Measurements from ENCODE around the gene ANKRD62. TPM values are rescaled to one million over a fixed set of nuclear protein-coding genes. Genes with fewer than 3 reads are reported as not detected.

ANKRD62 gene
- total RNA-seq, 1 donor from 2014 or later = not detected

DNA sequence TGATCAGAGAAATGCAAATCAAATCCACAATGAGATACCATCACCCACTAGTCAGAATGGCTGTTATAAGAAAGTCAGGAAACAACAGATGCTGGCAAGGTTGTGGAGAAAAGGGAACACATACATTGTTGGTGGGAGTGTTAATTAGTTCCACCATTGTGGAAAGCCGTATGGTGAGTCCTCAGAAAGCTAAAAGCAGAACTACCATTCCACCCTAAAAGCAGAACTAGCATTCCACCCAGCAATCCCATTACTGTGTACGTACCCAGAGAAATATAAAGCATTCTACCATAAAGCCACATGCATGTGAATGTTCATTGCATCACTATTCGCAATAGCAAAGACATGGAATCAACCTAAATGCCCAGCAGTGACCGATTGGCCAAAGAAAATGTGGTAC lies 60.7 kb downstream of the ANKRD62 start:
- peaks cover 4% of the 10 kb centered on the region for H3K36me3 Mint-ChIP-seq (ENCODE audit: unreplicated experiment)
- peaks cover 19% of the 10 kb centered on the region for H3K27me3 Mint-ChIP-seq (ENCODE audit: unreplicated experiment)
- TF ChIP-seq, protein P1, sequence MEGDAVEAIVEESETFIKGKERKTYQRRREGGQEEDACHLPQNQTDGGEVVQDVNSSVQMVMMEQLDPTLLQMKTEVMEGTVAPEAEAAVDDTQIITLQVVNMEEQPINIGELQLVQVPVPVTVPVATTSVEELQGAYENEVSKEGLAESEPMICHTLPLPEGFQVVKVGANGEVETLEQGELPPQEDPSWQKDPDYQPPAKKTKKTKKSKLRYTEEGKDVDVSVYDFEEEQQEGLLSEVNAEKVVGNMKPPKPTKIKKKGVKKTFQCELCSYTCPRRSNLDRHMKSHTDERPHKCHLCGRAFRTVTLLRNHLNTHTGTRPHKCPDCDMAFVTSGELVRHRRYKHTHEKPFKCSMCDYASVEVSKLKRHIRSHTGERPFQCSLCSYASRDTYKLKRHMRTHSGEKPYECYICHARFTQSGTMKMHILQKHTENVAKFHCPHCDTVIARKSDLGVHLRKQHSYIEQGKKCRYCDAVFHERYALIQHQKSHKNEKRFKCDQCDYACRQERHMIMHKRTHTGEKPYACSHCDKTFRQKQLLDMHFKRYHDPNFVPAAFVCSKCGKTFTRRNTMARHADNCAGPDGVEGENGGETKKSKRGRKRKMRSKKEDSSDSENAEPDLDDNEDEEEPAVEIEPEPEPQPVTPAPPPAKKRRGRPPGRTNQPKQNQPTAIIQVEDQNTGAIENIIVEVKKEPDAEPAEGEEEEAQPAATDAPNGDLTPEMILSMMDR (IDR thresholded peaks at IDR 0.05) = no peak
- DNase-seq (ENCODE audit: extremely low spot score, unreplicated experiment) = no peak
- peaks cover 5% of the 10 kb centered on the region for H3K9me3 Mint-ChIP-seq (ENCODE audit: unreplicated experiment)
- no peak overlapping the region for H3K4me3 Mint-ChIP-seq (ENCODE audit: unreplicated experiment)
- H3K4me1 Mint-ChIP-seq (ENCODE audit: unreplicated experiment) = peaks cover 27% of the 10 kb centered on the region
- H3K27ac Mint-ChIP-seq (ENCODE audit: unreplicated experiment) = no peak overlapping the region

DNA sequence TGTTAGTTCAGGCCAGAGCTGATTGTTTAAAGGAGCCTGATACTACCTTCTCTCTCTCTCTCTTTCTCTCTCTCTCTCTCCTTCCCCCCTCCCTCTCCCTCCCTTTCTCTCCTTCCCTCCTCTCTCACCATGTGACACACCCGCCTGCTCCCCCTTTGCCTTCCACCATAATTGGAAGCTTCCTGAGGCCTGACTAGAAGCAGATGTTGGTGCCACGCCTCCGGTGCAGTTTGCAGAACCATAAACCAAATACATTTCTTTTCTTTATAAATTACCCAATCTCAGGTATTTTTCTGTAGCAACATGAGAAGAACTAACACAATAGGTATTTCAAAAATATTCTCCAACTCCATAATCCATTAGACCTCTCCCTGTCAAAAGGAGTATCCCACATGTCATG lies 62.4 kb downstream of the ANKRD62 start:
- no peak for DNase-seq (ENCODE audit: extremely low spot score, unreplicated experiment)
- peaks cover 5% of the 10 kb centered on the region for H3K9me3 Mint-ChIP-seq (ENCODE audit: unreplicated experiment)
- no peak overlapping the region for H3K27ac Mint-ChIP-seq (ENCODE audit: unreplicated experiment)
- TF ChIP-seq, protein P1 (IDR thresholded peaks at IDR 0.05) = no peak
- peaks cover 13% of the 10 kb centered on the region for H3K27me3 Mint-ChIP-seq (ENCODE audit: unreplicated experiment)
- peaks cover 4% of the 10 kb centered on the region for H3K36me3 Mint-ChIP-seq (ENCODE audit: unreplicated experiment)
- peaks cover 29% of the 10 kb centered on the region for H3K4me1 Mint-ChIP-seq (ENCODE audit: unreplicated experiment)
- H3K4me3 Mint-ChIP-seq (ENCODE audit: unreplicated experiment) = no peak overlapping the region

DNA sequence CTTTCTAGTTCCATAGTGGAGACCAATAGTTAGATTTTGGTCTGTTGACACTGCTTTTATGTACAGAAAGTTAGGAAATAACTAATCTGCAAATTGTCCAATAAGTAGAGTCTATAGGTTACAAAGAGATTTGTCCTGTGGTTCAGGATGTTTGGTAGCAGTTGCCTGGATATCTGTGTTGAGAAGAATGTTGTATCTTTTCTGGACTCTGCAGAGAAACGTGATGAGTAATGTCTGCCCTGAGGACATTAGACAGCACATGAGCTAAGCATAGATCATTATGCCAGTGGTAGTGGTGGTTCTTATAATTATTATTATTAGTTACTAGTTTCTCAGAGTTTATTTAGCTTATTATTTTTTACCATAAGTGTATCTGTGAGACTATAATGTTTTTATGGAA lies 65.8 kb downstream of the ANKRD62 start:
- TF ChIP-seq, protein P1 (IDR thresholded peaks at IDR 0.05) = no peak
- H3K27ac Mint-ChIP-seq (ENCODE audit: unreplicated experiment) = peak overlapping the region; percentile 31
- H3K4me3 Mint-ChIP-seq (ENCODE audit: unreplicated experiment) = no peak overlapping the region
- peaks cover 5% of the 10 kb centered on the region for H3K9me3 Mint-ChIP-seq (ENCODE audit: unreplicated experiment)
- DNase-seq (ENCODE audit: extremely low spot score, unreplicated experiment) = no peak
- peaks cover 3% of the 10 kb centered on the region for H3K36me3 Mint-ChIP-seq (ENCODE audit: unreplicated experiment)
- peaks cover 56% of the 10 kb centered on the region for H3K4me1 Mint-ChIP-seq (ENCODE audit: unreplicated experiment)
- no peaks in the 10 kb centered on the region for H3K27me3 Mint-ChIP-seq (ENCODE audit: unreplicated experiment)

DNA sequence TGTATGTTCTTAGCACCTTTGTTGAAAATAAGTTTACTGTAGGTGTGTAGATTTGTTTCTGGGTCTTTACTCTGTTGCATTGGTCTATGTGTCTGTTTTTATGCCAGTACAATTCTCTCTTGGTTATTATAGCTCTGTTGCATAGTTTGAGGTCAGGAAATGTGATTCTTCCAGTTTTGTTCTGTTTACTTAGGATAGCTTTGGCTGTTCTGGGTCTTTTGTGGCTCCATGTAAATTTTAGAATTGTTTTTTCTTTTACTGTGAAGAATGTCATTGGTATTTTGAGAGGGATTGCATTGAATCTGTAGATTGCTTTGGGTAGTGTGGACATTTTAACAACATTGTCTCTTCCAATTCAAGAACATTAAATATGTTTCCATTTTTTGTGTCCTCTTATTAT lies 69.1 kb downstream of the ANKRD62 start:
- H3K27me3 Mint-ChIP-seq (ENCODE audit: unreplicated experiment) = no peaks in the 10 kb centered on the region
- H3K4me3 Mint-ChIP-seq (ENCODE audit: unreplicated experiment) = no peak overlapping the region
- peaks cover 19% of the 10 kb centered on the region for H3K9me3 Mint-ChIP-seq (ENCODE audit: unreplicated experiment)
- TF ChIP-seq, protein P1 (IDR thresholded peaks at IDR 0.05) = no peak
- peaks cover 46% of the 10 kb centered on the region for H3K4me1 Mint-ChIP-seq (ENCODE audit: unreplicated experiment)
- peak overlapping the region; percentile 75 for H3K27ac Mint-ChIP-seq (ENCODE audit: unreplicated experiment)
- no peak for DNase-seq (ENCODE audit: extremely low spot score, unreplicated experiment)
- peaks cover 12% of the 10 kb centered on the region for H3K36me3 Mint-ChIP-seq (ENCODE audit: unreplicated experiment)

DNA sequence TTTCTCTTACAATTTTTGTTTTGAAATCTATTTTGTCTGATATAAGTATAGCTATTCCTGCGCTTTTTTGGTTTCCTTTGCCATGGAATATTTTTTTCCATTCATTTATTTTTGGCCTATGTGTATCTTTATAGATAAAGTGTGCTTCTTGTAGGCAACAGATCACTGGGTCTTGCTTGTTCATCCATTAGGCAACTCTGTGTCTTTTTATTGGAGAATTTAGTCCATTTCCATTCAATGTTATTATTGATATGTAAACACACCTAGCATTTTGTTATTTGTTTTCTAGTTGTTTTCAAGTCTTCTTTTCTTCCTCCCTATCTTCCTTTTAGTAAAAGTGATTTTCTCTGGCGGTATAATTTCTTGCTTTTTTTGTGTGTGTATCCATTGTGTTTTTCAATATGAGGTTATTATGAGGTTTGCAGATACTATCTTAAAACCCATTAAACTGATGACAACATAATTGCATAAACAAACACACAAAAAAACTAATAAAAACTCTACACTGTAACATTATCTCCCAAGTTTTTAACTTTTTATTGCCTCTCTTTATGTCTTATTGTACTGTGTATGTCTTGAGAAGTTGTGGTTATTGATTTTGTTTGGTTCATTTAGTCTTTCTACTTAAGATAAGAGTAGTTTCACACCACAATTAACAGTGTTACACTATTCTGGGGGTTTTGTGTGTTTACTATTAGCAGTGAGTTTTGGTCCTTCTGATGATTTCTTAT lies 71.6 kb downstream of the ANKRD62 start:
- Mint-ChIP-seq H3K27me3 (ENCODE audit: unreplicated experiment) (peaks cover 14% of the 10 kb centered on the region), H3K9me3 (ENCODE audit: unreplicated experiment) (peaks cover 19% of the 10 kb centered on the region), H3K27ac (ENCODE audit: unreplicated experiment) (no peak overlapping the region), H3K36me3 (ENCODE audit: unreplicated experiment) (peaks cover 12% of the 10 kb centered on the region), H3K4me3 (ENCODE audit: unreplicated experiment) (no peak overlapping the region), H3K4me1 (ENCODE audit: unreplicated experiment) (peaks cover 33% of the 10 kb centered on the region)
- DNase-seq (ENCODE audit: extremely low spot score, unreplicated experiment) = no peak
- TF ChIP-seq, protein P1 (IDR thresholded peaks at IDR 0.05) = no peak

Other genes with a start within 250 kb of the ANKRD62 start
- 45.6 and 50.3 TPM in 2 replicates for gene CHMP1B, start 242.4 kb upstream of the ANKRD62 start, total RNA-seq
- 49.4 and 58.6 TPM in 2 replicates for gene MPPE1, start 185.5 kb upstream of the ANKRD62 start, total RNA-seq
- gene IMPA2, start 112.3 kb upstream of the ANKRD62 start, total RNA-seq = 9.0 and 9.2 TPM in 2 replicates
- gene CIDEA, start 160.5 kb downstream of the ANKRD62 start, total RNA-seq = not detected in 2 replicates
- gene TUBB6, start 214.4 kb downstream of the ANKRD62 start, total RNA-seq = 116 and 118 TPM in 2 replicates

All from osteocyte (in vitro differentiated cells).